Heart left ventricle (tissue), 16 donors: Measurements from ENCODE around the gene CPA5. TPM values are rescaled to one million over a fixed set of nuclear protein-coding genes. Genes with fewer than 3 reads are reported as not detected.

Experiments used
- ATAC-seq, 4 donors: fragments of 200-7000 bp; cut with Tn5 transposase; one replicate each; pipeline ENCODE4 v1.9.1; 2020 to 2022; ENCODE audit warnings: moderate library complexity in 4 of 4, mild to moderate bottlenecking in 3 of 4, moderate number of reproducible peaks in 1 of 4
- DNase-seq, 5 donors: peaks; one replicate each; pipeline ENCODE4 v3.0.0-alpha.2; 2020
- H3K27ac ChIP-seq, 12 donors: fragments of 200-600 bp; sonication (generic) in 4 of 12; one replicate each; pipeline versions ENCODE4 v1.5.0 to v1.8.0; 2016 to 2022; ENCODE audit warnings: mild to moderate bottlenecking in 2 of 12
- H3K27me3 ChIP-seq, 9 donors: fragments of 200-600 bp; sonication (generic) in 2 of 9; one replicate each; pipeline versions ENCODE4 v1.5.1 to v1.8.0; 2016 to 2022; ENCODE audit warnings: mild to moderate bottlenecking in 3 of 9
- H3K36me3 ChIP-seq, 9 donors: fragments of 200-600 bp; sonication (generic) in 2 of 9; one replicate each; pipeline versions ENCODE4 v1.5.0 to v1.8.0; 2018 to 2022; ENCODE audit warnings: mild to moderate bottlenecking in 2 of 9
- H3K4me1 ChIP-seq, 12 donors: fragments of 200-600 bp; sonication (generic) in 4 of 12; one replicate each; pipeline versions ENCODE4 v1.5.0 to v1.8.0; 2016 to 2022; ENCODE audit warnings: mild to moderate bottlenecking in 3 of 12
- H3K4me3 ChIP-seq, 12 donors: fragments of 200-600 bp; sonication (generic) in 4 of 12; one replicate each; pipeline versions ENCODE4 v1.5.0 to v1.8.0; 2017 to 2022; ENCODE audit warnings: mild to moderate bottlenecking in 9 of 12, moderate library complexity in 4 of 12
- H3K9me3 ChIP-seq, 12 donors: fragments of 200-600 bp; sonication (generic) in 4 of 12; one replicate each; pipeline versions ENCODE4 v1.5.0 to v1.8.0; 2016 to 2022; ENCODE audit warnings: mild to moderate bottlenecking in 1 of 12
- CTCF ChIP-seq, 12 donors: fragments of 200-600 bp; sonication (generic) in 4 of 12; IDR thresholded peaks; one replicate each; pipeline versions ENCODE4 v1.5.0 to v1.8.0; 2018 to 2022; ENCODE audit warnings: antibody characterized with exemption in 12 of 12, mild to moderate bottlenecking in 5 of 12
- POLR2A ChIP-seq, 2 donors: fragments of 450-650 bp; IDR thresholded peaks; one replicate each; pipeline ENCODE4 v1.6.1; 2017; ENCODE audit warnings: antibody characterized with exemption in 2 of 2, mild to moderate bottlenecking in 2 of 2, moderate library complexity in 2 of 2
- WGBS, 4 donors: extraction: QIAGEN DNeasy Blood & Tissue Kit in 2 of 4; methylation state at CpG; one replicate each; pipeline versions ENCODE4 v1.1.5 to v1.1.7; 2013 to 2018; 5-methylcytosine and 5-hydroxymethylcytosine counted together
- intact Hi-C, 10 donors: fragments of 100-400 bp; cut with DNase I; formaldehyde crosslinking; loops; one replicate each; pipeline versions ENCODE4 v1.11.1 to v1.14.2; 2022
- polyA plus RNA-seq, 2 donors: library from polyadenylated mRNA; stranded (reverse); fragments of 200-250 nt; gene quantifications; one replicate each; pipeline ENCODE4 v1.2.3, GENCODE V29; 2013
- total RNA-seq, 9 donors: library from RNA; depleted of rRNA in 2 of 9; stranded (reverse); fragments of >200 nt in 2 of 9; fragmentation: NEBNext Ultra II Directional in 3 of 9; extraction: Animal tissue kit (Norgen Biotek cat#: 25700) in 3 of 9; gene quantifications; one replicate each; pipeline versions ENCODE4 v1.1.0 to v1.2.4, GENCODE V29; 2016 to 2023
- donor health status: ischemic (EF 13 %, LVEDD 7.1; RV severe dilation, severe dysfunction).
- donor health status: healthy with polysubstance abuse.
- donor health status: DM: no; HTN: yes; CAD: no.
- donor health status: DM: no; HTN: no; CAD: no.
- donor health status: ischemic (EF 25% LVEDD 6.9; RV normal size, moderate dysfunction).
- donor health status: ischemic (EF 25% LVEDD 5.7; RV mildly dilated, moderate dysfunction).
- donor health status: healthy.
- donor health status: DM: yes; HTN: yes; CAD: no.
- donor health status: ischemic (EF 35%, LVEDD 5.7; RV mildly dilated, moderate dysfunction).
- donor health status: nonischemic (EF 11% LVEDD 7.7; RV severe dilation, severe dysfunction).
- donor health status: DM: yes; HTN: yes; CAD: no.
- donor health status: PGD.
- donor health status: ischemic (EF 29% LVEDD 5.4; RV normal size, mild dysfunction).
- donor health status: nonischemic (EF 23%, LVEDD 6.1; RV moderate dilation, normal function).

CPA5 gene
- total and polyA plus RNA-seq, 11 donors, result not detected

DNA sequence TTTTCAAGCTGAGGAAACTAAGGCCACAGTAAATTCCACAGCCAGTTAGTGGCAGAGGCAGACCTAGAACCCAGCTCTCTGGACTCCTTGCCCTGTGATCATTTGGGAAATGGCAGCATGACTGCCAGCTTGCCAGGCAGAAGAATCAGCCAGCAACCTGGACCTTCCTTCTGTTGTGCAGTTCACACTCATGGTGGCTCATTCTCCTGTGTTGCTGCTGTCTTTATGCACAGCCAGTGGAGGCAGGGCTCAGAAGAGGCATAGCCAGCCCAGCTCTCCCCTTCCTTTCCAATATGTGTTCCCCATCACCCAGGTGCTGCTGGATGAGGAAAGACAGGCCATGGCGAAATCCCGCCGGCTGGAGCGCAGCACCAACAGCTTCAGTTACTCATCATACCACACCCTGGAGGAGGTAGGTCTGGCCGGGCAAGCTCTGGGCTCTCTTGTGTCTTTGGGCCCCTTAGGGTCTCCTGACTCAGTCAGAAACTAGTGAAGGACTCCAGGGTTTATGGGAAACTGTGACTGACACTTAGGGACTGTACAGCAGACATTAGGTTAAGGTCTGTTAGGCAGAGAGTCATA lies 14.8 kb downstream of the CPA5 start:
- TF ChIP-seq POLR2A (IDR thresholded peaks at IDR 0.05), result no peak
- no peak for TF ChIP-seq CTCF (IDR thresholded peaks at IDR 0.05)
- intact Hi-C loops, result no loop called here
- H3K27ac ChIP-seq, result no peak overlapping the region
- ATAC-seq (no peak), DNase-seq (no peak)
- no peaks in the 10 kb centered on the region for H3K27me3 ChIP-seq
- peaks cover 0 to 24% (median 7%) of the 10 kb centered on the region in 12 donors for H3K9me3 ChIP-seq
- H3K4me3 ChIP-seq, result no peak overlapping the region
- WGBS, 4 donors, result 83 to 95% (median 93%) methylated on average over 1 to 5 of the region's 5 CpGs
- peaks cover 0 to 13% (median 8%) of the 10 kb centered on the region in 12 donors for H3K4me1 ChIP-seq
- H3K36me3 ChIP-seq, result no peaks in the 10 kb centered on the region

DNA sequence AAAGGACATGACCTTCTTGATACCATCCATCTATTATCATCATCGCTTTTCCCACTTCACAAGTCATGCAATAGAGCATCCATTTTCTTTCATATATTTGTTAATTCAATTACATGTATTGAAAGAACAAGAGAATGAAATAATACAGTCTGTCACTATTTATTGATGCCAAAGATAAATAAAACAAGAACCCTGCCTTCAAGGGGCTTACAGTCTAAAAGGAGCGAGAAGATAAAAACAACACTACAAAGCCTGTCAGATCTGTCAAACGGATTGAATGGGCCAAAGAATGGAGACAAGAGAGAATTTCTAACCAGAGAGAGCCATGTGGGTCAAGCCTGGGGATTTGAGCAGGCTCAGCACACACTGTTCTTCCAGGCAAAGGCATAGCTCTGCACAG lies 15.9 kb downstream of the CPA5 start:
- Histone ChIP-seq H3K4me3 (no peak overlapping the region), H3K4me1 (peaks cover 0 to 13% (median 8%) of the 10 kb centered on the region in 12 donors), H3K36me3 (no peaks in the 10 kb centered on the region), H3K9me3 (peaks cover 0 to 24% (median 7%) of the 10 kb centered on the region in 12 donors), H3K27me3 (no peaks in the 10 kb centered on the region), H3K27ac (no peak overlapping the region)
- intact Hi-C loops, result no loop called here
- 90 to 95% (median 94%) methylated on average over 3 of the region's 3 CpGs for WGBS, 4 donors
- DNase-seq, result no peak
- no peak for ATAC-seq
- TF ChIP-seq CTCF (IDR thresholded peaks at IDR 0.05), result no peak
- TF ChIP-seq POLR2A (IDR thresholded peaks at IDR 0.05), result no peak

- ATAC-seq, result no peak
- Histone ChIP-seq H3K27ac (no peak overlapping the region), H3K4me1 (peaks cover 0 to 9% (median 2%) of the 10 kb centered on the region in 12 donors), H3K36me3 (no peaks in the 10 kb centered on the region), H3K4me3 (no peak overlapping the region), H3K27me3 (no peaks in the 10 kb centered on the region), H3K9me3 (peaks cover 0 to 24% (median 7%) of the 10 kb centered on the region in 12 donors)
- 93 to 98% (median 95%) methylated on average over 5 to 7 of the region's 7 CpGs for WGBS, 4 donors
- no peak for TF ChIP-seq CTCF (IDR thresholded peaks at IDR 0.05)
- no peak for TF ChIP-seq POLR2A (IDR thresholded peaks at IDR 0.05)
- no peak for DNase-seq
- intact Hi-C loops, result no loop called here
Measured at GRCh38 chr7:130361681-130362080, 17.1 kb downstream of the CPA5 start.

- Histone ChIP-seq H3K4me3 (no peak overlapping the region), H3K9me3 (peaks cover 0 to 24% (median 7%) of the 10 kb centered on the region in 12 donors), H3K36me3 (no peaks in the 10 kb centered on the region), H3K27ac (no peak overlapping the region), H3K4me1 (peaks cover 0 to 3% (median 0%) of the 10 kb centered on the region in 12 donors), H3K27me3 (no peaks in the 10 kb centered on the region)
- DNase-seq (no peak), ATAC-seq (no peak)
- intact Hi-C loops, result no loop called here
- no peak for TF ChIP-seq CTCF (IDR thresholded peaks at IDR 0.05)
- WGBS, 4 donors, result 91 to 96% (median 93%) methylated on average over 9 to 10 of the region's 10 CpGs
Measured at GRCh38 chr7:130362251-130362816, 17.7 kb downstream of the CPA5 start.
